IPS DF 4.7 (cell line): ENCODE data around the gene PCP4.
"Not testable (repeated sequence)": the region's sequence is repeated elsewhere in the genome, so short reads cannot be mapped to it uniquely, and the experiment has no call there.

ENCODE experiments used
- DNase-seq: peaks from one replicate; pipeline ENCODE4 v3.0.0-alpha.2; 2013; ENCODE audit warnings: low spot score; ENCODE audit errors: extremely low read depth

The PCP4 gene

GRCh38 chr21:39863111-39863510 lies 4.1 kb upstream of the PCP4 start:
- DNase-seq: no peak

GRCh38 chr21:39866093-39866492 lies 1.1 kb upstream of the PCP4 start:
- no peak for DNase-seq

GRCh38 chr21:39869141-39869818 lies 2.0 kb downstream of the PCP4 start:
- DNase-seq: no peak

GRCh38 chr21:39873687-39874086 lies 6.4 kb downstream of the PCP4 start:
- DNase-seq: no peak

- no peak for DNase-seq
Observed at GRCh38 chr21:39874206-39874605, 7.0 kb downstream of the PCP4 start.

- DNase-seq: no peak
Observed at GRCh38 chr21:39874759-39875158, 7.5 kb downstream of the PCP4 start.

- no peak for DNase-seq
Observed at GRCh38 chr21:39881661-39882060, 14.4 kb downstream of the PCP4 start.

- no peak for DNase-seq
Observed at GRCh38 chr21:39882151-39882838, 15.1 kb downstream of the PCP4 start.

GRCh38 chr21:39882839-39883195 lies 15.6 kb downstream of the PCP4 start:
- no peak for DNase-seq

GRCh38 chr21:39885119-39885848 lies 18.0 kb downstream of the PCP4 start:
- DNase-seq: no peak

- no peak for DNase-seq
Observed at GRCh38 chr21:39888848-39889247, 21.6 kb downstream of the PCP4 start.

GRCh38 chr21:39891111-39891510 lies 23.9 kb downstream of the PCP4 start:
- no peak for DNase-seq

GRCh38 chr21:39891863-39892262 lies 24.6 kb downstream of the PCP4 start:
- not testable (repeated sequence) for DNase-seq

GRCh38 chr21:39900491-39900890 lies 33.3 kb downstream of the PCP4 start:
- no peak for DNase-seq

GRCh38 chr21:39900911-39901310 lies 33.7 kb downstream of the PCP4 start:
- DNase-seq: no peak

GRCh38 chr21:39902986-39903385 lies 35.7 kb downstream of the PCP4 start:
- no peak for DNase-seq

- no peak for DNase-seq
Observed at GRCh38 chr21:39904457-39904856, 37.2 kb downstream of the PCP4 start.

GRCh38 chr21:39908265-39908923 lies 41.2 kb downstream of the PCP4 start:
- no peak for DNase-seq

- no peak for DNase-seq
Observed at GRCh38 chr21:39911286-39912199, 44.3 kb downstream of the PCP4 start.

- DNase-seq: no peak
Observed at GRCh38 chr21:39913706-39914305, 46.6 kb downstream of the PCP4 start.

GRCh38 chr21:39915881-39916280 lies 48.6 kb downstream of the PCP4 start:
- no peak for DNase-seq
